22Rv1 (cell line): ENCODE measurements around the gene GNG12.

Experiments
- ZFX ChIP-seq: fragments of 450-650 bp; IDR thresholded peaks from 2 replicates; pipeline ENCODE4 v1.6.1; 2017; ENCODE audit warnings: antibody characterized with exemption, borderline replicate concordance
- TF ChIP-seq, protein P1 (sequence below): fragments of 450-650 bp; IDR thresholded peaks from 2 replicates; pipeline ENCODE4 v1.5.1; 2017; ENCODE audit warnings: mild to moderate bottlenecking

GRCh38 chr1:67745875-67746698 lies 87.2 kb downstream of the GNG12 start:
- TF ChIP-seq, protein P1, sequence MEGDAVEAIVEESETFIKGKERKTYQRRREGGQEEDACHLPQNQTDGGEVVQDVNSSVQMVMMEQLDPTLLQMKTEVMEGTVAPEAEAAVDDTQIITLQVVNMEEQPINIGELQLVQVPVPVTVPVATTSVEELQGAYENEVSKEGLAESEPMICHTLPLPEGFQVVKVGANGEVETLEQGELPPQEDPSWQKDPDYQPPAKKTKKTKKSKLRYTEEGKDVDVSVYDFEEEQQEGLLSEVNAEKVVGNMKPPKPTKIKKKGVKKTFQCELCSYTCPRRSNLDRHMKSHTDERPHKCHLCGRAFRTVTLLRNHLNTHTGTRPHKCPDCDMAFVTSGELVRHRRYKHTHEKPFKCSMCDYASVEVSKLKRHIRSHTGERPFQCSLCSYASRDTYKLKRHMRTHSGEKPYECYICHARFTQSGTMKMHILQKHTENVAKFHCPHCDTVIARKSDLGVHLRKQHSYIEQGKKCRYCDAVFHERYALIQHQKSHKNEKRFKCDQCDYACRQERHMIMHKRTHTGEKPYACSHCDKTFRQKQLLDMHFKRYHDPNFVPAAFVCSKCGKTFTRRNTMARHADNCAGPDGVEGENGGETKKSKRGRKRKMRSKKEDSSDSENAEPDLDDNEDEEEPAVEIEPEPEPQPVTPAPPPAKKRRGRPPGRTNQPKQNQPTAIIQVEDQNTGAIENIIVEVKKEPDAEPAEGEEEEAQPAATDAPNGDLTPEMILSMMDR = no peak
- no peak for TF ChIP-seq ZFX
